Astrocyte (in vitro differentiated cells and primary cell): ENCODE results near the gene BICD1. TPM values are rescaled to one million over a fixed set of nuclear protein-coding genes. Genes with fewer than 3 reads are reported as not detected.

Source experiments
- DNase-seq: peaks from one replicate; pipeline ENCODE4 v3.0.0-alpha.2; 2010; ENCODE audit warnings: low read depth
- FAIRE-seq: peaks from 2 replicates; lab custom pipeline; 2011; peaks lifted over from hg19 to GRCh38; lab: Jason Lieb, UNC
- H2AFZ ChIP-seq: 2 replicates; pipeline ENCODE4 v1.6.0; 2012; ENCODE audit warnings: low read depth, low read length, inconsistent platforms
- H3K27ac ChIP-seq: 2 replicates; pipeline ENCODE4 v1.5.1; 2011; ENCODE audit warnings: low read depth, low read length, inconsistent platforms
- H3K27me3 ChIP-seq: 2 replicates; pipeline ENCODE4 v1.6.0; 2011; ENCODE audit warnings: low read length, inconsistent platforms; ENCODE audit not compliant: insufficient read depth
- H3K36me3 ChIP-seq: 2 replicates; pipeline ENCODE4 v1.5.1; 2011; ENCODE audit warnings: low read length, inconsistent platforms; ENCODE audit not compliant: insufficient read depth
- H3K4me1 ChIP-seq: 2 replicates; pipeline ENCODE4 v1.5.1; 2011; ENCODE audit warnings: low read length, inconsistent platforms; ENCODE audit not compliant: insufficient read depth
- H3K4me2 ChIP-seq: 2 replicates; pipeline ENCODE4 v1.6.0; 2012; ENCODE audit warnings: low read length, inconsistent platforms
- H3K4me3 ChIP-seq: 2 replicates; pipeline ENCODE4 v1.5.1; 2011; ENCODE audit warnings: low read depth, mild to moderate bottlenecking, low read length, inconsistent platforms; ENCODE audit not compliant: insufficient read depth
- H3K79me2 ChIP-seq: 2 replicates; pipeline ENCODE4 v1.6.0; 2012; ENCODE audit warnings: mild to moderate bottlenecking, low read length, inconsistent platforms; ENCODE audit not compliant: insufficient read depth
- H3K9ac ChIP-seq: 2 replicates; pipeline ENCODE4 v1.6.0; 2012; ENCODE audit warnings: mild to moderate bottlenecking, low read length, inconsistent platforms
- H3K9me3 ChIP-seq: 2 replicates; pipeline ENCODE4 v1.5.1; 2012; ENCODE audit warnings: low read depth, mild to moderate bottlenecking, low read length, inconsistent platforms; ENCODE audit not compliant: insufficient read depth
- H4K20me1 ChIP-seq: 2 replicates; pipeline ENCODE4 v1.6.0; 2012; ENCODE audit warnings: low read length, inconsistent platforms; ENCODE audit not compliant: insufficient read depth
- H3K27ac Mint-ChIP-seq: one replicate; pipeline ENCODE4 v1.8.0; 2021; ENCODE audit warnings: mild to moderate bottlenecking, mixed read lengths; ENCODE audit not compliant: unreplicated experiment
- H3K27me3 Mint-ChIP-seq: one replicate; pipeline ENCODE4 v1.8.0; 2021; ENCODE audit warnings: low read depth, mixed read lengths; ENCODE audit not compliant: unreplicated experiment
- H3K36me3 Mint-ChIP-seq: one replicate; pipeline ENCODE4 v1.8.0; 2021; ENCODE audit warnings: low read depth, mixed read lengths; ENCODE audit not compliant: unreplicated experiment
- H3K4me1 Mint-ChIP-seq: one replicate; pipeline ENCODE4 v1.8.0; 2021; ENCODE audit warnings: low read depth, mixed read lengths; ENCODE audit not compliant: unreplicated experiment
- H3K4me3 Mint-ChIP-seq: one replicate; pipeline ENCODE4 v1.8.0; 2021; ENCODE audit warnings: mild to moderate bottlenecking, moderate library complexity, mixed read lengths; ENCODE audit not compliant: unreplicated experiment
- H3K9me3 Mint-ChIP-seq: one replicate; pipeline ENCODE4 v1.8.0; 2021; ENCODE audit warnings: mild to moderate bottlenecking, mixed read lengths; ENCODE audit not compliant: unreplicated experiment
- CTCF ChIP-seq: IDR thresholded peaks from 2 replicates; pipeline ENCODE4 v1.5.1; 2011; ENCODE audit warnings: low read depth, mild to moderate bottlenecking, inconsistent platforms, low read length, moderate library complexity; ENCODE audit not compliant: insufficient read depth
- EZH2 ChIP-seq: IDR thresholded peaks from 2 replicates; pipeline ENCODE4 v1.6.1; 2012; ENCODE audit warnings: mild to moderate bottlenecking, low read length, inconsistent platforms; ENCODE audit not compliant: insufficient read depth
- total RNA-seq: library from RNA; stranded (reverse); gene quantifications from 2 replicates; pipeline ENCODE4 v1.2.1, GENCODE V29; 2021

Gene BICD1
- total RNA-seq, 1 donor from 2014 or later = 28.7 TPM

DNA sequence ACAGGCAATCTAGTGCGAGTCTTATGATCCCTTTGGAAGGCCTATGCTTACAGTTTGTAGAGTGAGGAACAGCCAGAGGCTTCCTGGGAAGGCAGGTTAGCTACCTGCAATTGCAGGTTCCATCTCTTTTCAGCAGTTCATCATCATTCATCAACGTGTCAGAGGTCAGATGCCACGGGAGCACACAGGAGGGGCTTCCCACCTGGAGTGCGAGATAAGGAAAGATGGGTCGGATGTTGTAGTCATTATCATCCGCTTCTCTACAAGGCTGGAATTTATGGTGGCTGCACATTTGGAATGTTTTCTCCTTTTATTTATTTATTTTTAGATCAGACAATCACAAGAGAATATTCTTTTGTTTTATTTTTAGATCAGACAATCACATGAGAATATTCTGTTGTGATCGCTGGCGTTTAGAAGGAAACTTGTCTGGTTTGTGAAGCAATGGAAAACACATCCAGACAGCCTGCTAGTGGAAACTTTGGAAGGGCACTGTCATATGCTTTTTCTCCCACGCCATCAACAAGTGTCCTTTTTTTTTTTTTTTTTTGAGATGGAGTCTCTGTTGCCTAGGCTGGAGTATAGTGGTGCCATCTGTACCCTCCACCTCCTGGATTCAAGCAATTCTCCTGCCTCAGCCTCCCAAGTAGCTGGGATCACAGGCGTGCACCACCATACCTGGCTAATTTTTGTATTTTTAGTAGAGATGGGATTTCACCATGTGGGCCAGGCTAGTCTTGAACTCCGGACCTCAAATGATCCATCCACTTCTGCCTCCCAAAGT is 1.9 kb upstream of the BICD1 start:
- DNase-seq (no peak), FAIRE-seq (no peak)
- no peak overlapping the region for H3K27ac ChIP-seq
- H3K27me3 ChIP-seq = no peaks in the 10 kb centered on the region
- H3K36me3 ChIP-seq = no peaks in the 10 kb centered on the region
- H3K27me3 Mint-ChIP-seq = no peaks in the 10 kb centered on the region
- no peak overlapping the region for H3K4me2 ChIP-seq
- H3K9ac ChIP-seq = no peak overlapping the region
- H3K9me3 ChIP-seq = no peaks in the 10 kb centered on the region
- no peak overlapping the region for H3K4me3 ChIP-seq
- TF ChIP-seq CTCF (no peak), EZH2 (no peak)
- no peak overlapping the region for H2AFZ ChIP-seq
- H3K4me1 ChIP-seq = peaks cover 4% of the 10 kb centered on the region
- no peaks in the 10 kb centered on the region for H3K36me3 Mint-ChIP-seq
- peaks cover 28% of the 10 kb centered on the region for H3K79me2 ChIP-seq
- H4K20me1 ChIP-seq = peaks cover 6% of the 10 kb centered on the region
- no peak overlapping the region for H3K27ac Mint-ChIP-seq
- H3K9me3 Mint-ChIP-seq = peaks cover 3% of the 10 kb centered on the region
- peaks cover 6% of the 10 kb centered on the region for H3K4me1 Mint-ChIP-seq
- H3K4me3 Mint-ChIP-seq = no peak overlapping the region

- Mint-ChIP-seq H3K4me1 (peaks cover 6% of the 10 kb centered on the region), H3K4me3 (peak overlapping the region; percentile 79), H3K36me3 (no peaks in the 10 kb centered on the region), H3K27me3 (no peaks in the 10 kb centered on the region), H3K9me3 (peaks cover 1% of the 10 kb centered on the region), H3K27ac (peak overlapping the region; percentile 49)
- no peak for FAIRE-seq
- peak overlapping the region; percentile 81 for H3K4me3 ChIP-seq
- H3K27me3 ChIP-seq = no peaks in the 10 kb centered on the region
- H3K27ac ChIP-seq = peak overlapping the region; percentile 96
- H3K4me2 ChIP-seq = peak overlapping the region; percentile 93
- TF ChIP-seq CTCF (no peak), EZH2 (no peak)
- peaks cover 9% of the 10 kb centered on the region for H3K4me1 ChIP-seq
- H3K9ac ChIP-seq = peak overlapping the region; percentile 97
- H3K36me3 ChIP-seq = no peaks in the 10 kb centered on the region
- H3K79me2 ChIP-seq = peaks cover 38% of the 10 kb centered on the region
- H2AFZ ChIP-seq = peak overlapping the region; percentile 65
- no peaks in the 10 kb centered on the region for H3K9me3 ChIP-seq
- peaks cover 12% of the 10 kb centered on the region for H4K20me1 ChIP-seq
- DNase-seq = no peak
Observed at GRCh38 chr12:32105986-32106516, 596 bp upstream of the BICD1 start.
